MG63 (cell line): ENCODE results near the gene ATF7IP2. TPM values are rescaled to one million over a fixed set of nuclear protein-coding genes. Genes with fewer than 3 reads are reported as not detected.

ENCODE experiments used
- total RNA-seq: library from RNA; depleted of rRNA; stranded (reverse); fragments of >200 nt; shearing (Covaris generic); gene quantifications from 2 replicates; pipeline ENCODE4 v1.2.3, GENCODE V29; 2014; ENCODE audit warnings: low replicate concordance; rRNA removed

Gene ATF7IP2
- total RNA-seq, 1 experiment from 2014 or later, result 8.6 TPM

Other genes starting within 250 kb of the ATF7IP2 start
- not detected in 2 replicates for gene GRIN2A, start 203.6 kb upstream of the ATF7IP2 start, total RNA-seq
- 22.5 and 33.1 TPM in 2 replicates for gene EMP2, start 194.5 kb downstream of the ATF7IP2 start, total RNA-seq